Activated T-cell treated with anti-CD3 and anti-CD28 coated beads for 1 hour (primary cell): ENCODE results near the gene PXDN.
"Not testable (repeated sequence)": the region's sequence is repeated elsewhere in the genome, so short reads cannot be mapped to it uniquely, and the experiment has no call there.

Experiments
- DNase-seq: peaks from one replicate; pipeline ENCODE4 v3.0.0-alpha.2; 2020; ENCODE audit warnings: low read depth

PXDN gene

GRCh38 chr2:1682181-1682440 is 62.2 kb downstream of the PXDN start:
- DNase-seq: no peak

GRCh38 chr2:1681323-1682180 is 62.8 kb downstream of the PXDN start:
- no peak for DNase-seq

- no peak for DNase-seq
Measured at GRCh38 chr2:1681017-1681318, 63.3 kb downstream of the PXDN start.

- DNase-seq: no peak
Measured at GRCh38 chr2:1680222-1681016, 63.9 kb downstream of the PXDN start.

GRCh38 chr2:1679488-1680039 is 64.8 kb downstream of the PXDN start:
- not testable (repeated sequence) for DNase-seq

GRCh38 chr2:1679065-1679464 is 65.2 kb downstream of the PXDN start:
- not testable (repeated sequence) for DNase-seq

- no peak for DNase-seq
Measured at GRCh38 chr2:1678609-1679008, 65.7 kb downstream of the PXDN start.

GRCh38 chr2:1677821-1678165 is 66.5 kb downstream of the PXDN start:
- no peak for DNase-seq

- DNase-seq: no peak
Measured at GRCh38 chr2:1676913-1677820, 67.1 kb downstream of the PXDN start.

- no peak for DNase-seq
Measured at GRCh38 chr2:1676091-1676912, 68.0 kb downstream of the PXDN start.

GRCh38 chr2:1675633-1676032 is 68.7 kb downstream of the PXDN start:
- DNase-seq: no peak

GRCh38 chr2:1674766-1675397 is 69.4 kb downstream of the PXDN start:
- DNase-seq: no peak

GRCh38 chr2:1674276-1674675 is 70.0 kb downstream of the PXDN start:
- DNase-seq: no peak

GRCh38 chr2:1673160-1673944 is 71.0 kb downstream of the PXDN start:
- DNase-seq: no peak

- no peak for DNase-seq
Measured at GRCh38 chr2:1672738-1673137, 71.6 kb downstream of the PXDN start.

- no peak for DNase-seq
Measured at GRCh38 chr2:1671916-1672315, 72.4 kb downstream of the PXDN start.

GRCh38 chr2:1670636-1671035 is 73.7 kb downstream of the PXDN start:
- no peak for DNase-seq

GRCh38 chr2:1665761-1666505 is 78.4 kb downstream of the PXDN start:
- DNase-seq: no peak

- no peak for DNase-seq
Measured at GRCh38 chr2:1664698-1665097, 79.6 kb downstream of the PXDN start.
